Metanephros (tissue), 1 donor: Measurements from ENCODE around the gene DELE1. TPM values are rescaled to one million over a fixed set of nuclear protein-coding genes. Genes with fewer than 3 reads are reported as not detected.

Experiments used
- total RNA-seq: library from RNA; depleted of rRNA; stranded (reverse); fragments of >200 nt; gene quantifications from one replicate; pipeline ENCODE4 v1.2.3, GENCODE V29; 2014

DELE1 gene, protein sequence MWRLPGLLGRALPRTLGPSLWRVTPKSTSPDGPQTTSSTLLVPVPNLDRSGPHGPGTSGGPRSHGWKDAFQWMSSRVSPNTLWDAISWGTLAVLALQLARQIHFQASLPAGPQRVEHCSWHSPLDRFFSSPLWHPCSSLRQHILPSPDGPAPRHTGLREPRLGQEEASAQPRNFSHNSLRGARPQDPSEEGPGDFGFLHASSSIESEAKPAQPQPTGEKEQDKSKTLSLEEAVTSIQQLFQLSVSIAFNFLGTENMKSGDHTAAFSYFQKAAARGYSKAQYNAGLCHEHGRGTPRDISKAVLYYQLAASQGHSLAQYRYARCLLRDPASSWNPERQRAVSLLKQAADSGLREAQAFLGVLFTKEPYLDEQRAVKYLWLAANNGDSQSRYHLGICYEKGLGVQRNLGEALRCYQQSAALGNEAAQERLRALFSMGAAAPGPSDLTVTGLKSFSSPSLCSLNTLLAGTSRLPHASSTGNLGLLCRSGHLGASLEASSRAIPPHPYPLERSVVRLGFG
- 112 TPM for total RNA-seq

GRCh38 chr5:141923448-141924313 is at the start of gene DELE1:
Gene DELE1 (plus strand): TSS chr5:141923871. CDS start chr5:141923942, 71 bp downstream.

GRCh38 chr5:141878186-141878710 is 45.4 kb upstream of the DELE1 start, which contains the start of gene PCDH1:
Gene PCDH1 (minus strand): TSS chr5:141878410. CDS start chr5:141878262, 148 bp downstream.

DNA sequence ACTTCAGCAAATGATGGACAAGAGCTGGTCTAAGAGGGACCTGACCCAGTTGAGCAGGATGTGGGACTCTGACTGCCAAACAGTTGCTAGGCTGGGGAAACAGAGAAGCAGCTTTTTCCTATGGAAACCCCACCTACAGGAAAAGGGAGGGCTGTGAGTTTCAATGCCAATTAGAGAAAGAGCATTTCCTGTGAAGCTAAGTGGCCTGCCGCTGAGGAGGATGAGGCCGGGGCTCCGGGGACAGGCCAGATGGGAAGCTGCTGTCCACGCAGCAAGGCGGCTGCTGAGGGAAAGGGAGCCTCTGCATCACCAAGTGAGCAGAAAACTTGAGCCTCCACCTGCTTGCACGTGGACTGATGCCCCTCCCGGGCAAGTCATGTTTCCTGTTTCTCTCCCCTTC is 34.4 kb downstream of the DELE1 start, which contains the start of gene PCDH12:
TSS of gene PCDH12 (minus strand) at position 90 of the 400 bp plus-strand sequence. CDS start 351 bp downstream, outside the sequence.

GRCh38 chr5:141968914-141969608 is 45.4 kb downstream of the DELE1 start, which contains the start of gene RNF14:
Gene RNF14 (plus strand): TSS chr5:141969105. CDS start chr5:141973589, 4,484 bp downstream.

Other genes with a start within 250 kb of the DELE1 start
- 17.6 TPM for gene ARAP3, start 241.6 kb upstream of the DELE1 start, total RNA-seq
- gene PCDH1, start 45.5 kb upstream of the DELE1 start, total RNA-seq: 44.8 TPM
- 30.1 TPM for gene PCDH12, start 34.3 kb downstream of the DELE1 start, total RNA-seq
- 58.0 TPM for gene RNF14, start 45.2 kb downstream of the DELE1 start, total RNA-seq
- 31.5 TPM for gene GNPDA1, start 89.2 kb downstream of the DELE1 start, total RNA-seq
- 140 TPM for gene NDFIP1, start 184.9 kb downstream of the DELE1 start, total RNA-seq